Common myeloid progenitor, CD34-positive (primary cell): ENCODE results near the gene NTRK3.

ENCODE experiments used
- CTCF ChIA-PET: fragments of 350-600 bp; sonication (Branson Sonifier 250); formaldehyde crosslinking; loops from one replicate; lab custom pipeline; 2021; ENCODE audit warnings: antibody characterized with exemption; lab: Charles Lee
- POLR2A ChIA-PET: fragments of 350-600 bp; sonication (Branson Sonifier 250); formaldehyde crosslinking; loops from one replicate; lab custom pipeline; 2021; ENCODE audit warnings: antibody characterized with exemption; lab: Charles Lee
- DNase-seq, 3 donors: peaks; one replicate each; pipeline versions ENCODE4 v3.0.0 to v3.0.0-alpha.2; 2013
- H3K27ac ChIP-seq, 2 experiments: 1 replicate in 1 of 2; 2 replicates in 1 of 2; pipeline ENCODE4 v1.7.0; 2013; ENCODE audit warnings: inconsistent platforms in 2 of 2, low read length in 2 of 2, mild to moderate bottlenecking in 2 of 2, low read depth in 1 of 2, moderate library complexity in 1 of 2; ENCODE audit not compliant: severe bottlenecking in 2 of 2, insufficient read depth in 1 of 2, poor library complexity in 1 of 2
- H3K27me3 ChIP-seq, 5 experiments: replicated peaks in 2 of 5; 1 replicate in 3 of 5; 2 replicates in 2 of 5; pipeline versions ENCODE4 v1.6.1 to v1.7.0; 2013; ENCODE audit warnings: low read length in 4 of 5, mild to moderate bottlenecking in 2 of 5, moderate library complexity in 2 of 5, inconsistent platforms in 1 of 5; ENCODE audit not compliant: insufficient read depth in 5 of 5, control insufficient read depth in 4 of 5
- H3K36me3 ChIP-seq, 4 experiments: 1 replicate in 2 of 4; 2 replicates in 2 of 4; pipeline versions ENCODE4 v1.6.1 to v1.7.0; 2013; ENCODE audit warnings: low read length in 3 of 4, control low read depth in 1 of 4, mild to moderate bottlenecking in 1 of 4; ENCODE audit not compliant: control insufficient read depth in 4 of 4, insufficient read depth in 4 of 4
- H3K4me1 ChIP-seq, 4 experiments: 1 replicate in 3 of 4; 2 replicates in 1 of 4; pipeline versions ENCODE4 v1.6.1 to v1.7.1; 2013; ENCODE audit warnings: low read length in 3 of 4, mild to moderate bottlenecking in 3 of 4, control low read depth in 1 of 4, inconsistent platforms in 1 of 4, moderate library complexity in 1 of 4; ENCODE audit not compliant: control insufficient read depth in 4 of 4, insufficient read depth in 4 of 4; ENCODE audit errors: control extremely low read depth in 1 of 4
- H3K4me3 ChIP-seq, 7 experiments: 1 replicate in 4 of 7; 2 replicates in 3 of 7; pipeline versions ENCODE4 v1.5.1 to v1.7.0; 2013; ENCODE audit warnings: mild to moderate bottlenecking in 7 of 7, low read length in 6 of 7, moderate library complexity in 6 of 7, inconsistent platforms in 2 of 7, low read depth in 2 of 7, control low read depth in 1 of 7; ENCODE audit not compliant: insufficient read depth in 4 of 7, control insufficient read depth in 1 of 7; ENCODE audit errors: extremely low read depth in 1 of 7
- H3K9me3 ChIP-seq, 5 experiments: 1 replicate in 4 of 5; 2 replicates in 1 of 5; pipeline versions ENCODE4 v1.6.1 to v1.7.1; 2013; ENCODE audit warnings: low read length in 4 of 5, mild to moderate bottlenecking in 2 of 5, inconsistent platforms in 1 of 5, low read depth in 1 of 5, moderate library complexity in 1 of 5; ENCODE audit not compliant: control insufficient read depth in 4 of 5, insufficient read depth in 2 of 5; ENCODE audit errors: control extremely low read depth in 1 of 5
- WGBS: methylation state at CpG from one replicate; pipeline ENCODE4 v1.1.5; 2013; ENCODE audit not compliant: insufficient coverage; 5-methylcytosine and 5-hydroxymethylcytosine counted together

The NTRK3 gene

GRCh38 chr15:88046576-88047129 is 209.9 kb downstream of the NTRK3 start:
- H3K4me3 ChIP-seq, result no peak overlapping the region
- DNase-seq, result no peak
- no peak overlapping the region for H3K27ac ChIP-seq
- H3K4me1 ChIP-seq, result no peaks in the 10 kb centered on the region
- no peaks in the 10 kb centered on the region for H3K27me3 ChIP-seq
- H3K36me3 ChIP-seq, result no peaks in the 10 kb centered on the region
- POLR2A ChIA-PET, result no interaction called here
- no peaks in the 10 kb centered on the region for H3K9me3 ChIP-seq
- CTCF ChIA-PET, result no interaction called here
- 93% methylated on average over 10 of the region's 13 CpGs for WGBS

GRCh38 chr15:88043396-88043795 is 213.1 kb downstream of the NTRK3 start:
- Histone ChIP-seq H3K27ac (no peak overlapping the region), H3K9me3 (no peaks in the 10 kb centered on the region), H3K4me1 (no peaks in the 10 kb centered on the region), H3K27me3 (no peaks in the 10 kb centered on the region), H3K36me3 (no peaks in the 10 kb centered on the region), H3K4me3 (no peak overlapping the region)
- no peak for DNase-seq
- ChIA-PET CTCF (no interaction called here), POLR2A (no interaction called here)
- WGBS, result 100% methylated on average over 1 of the region's 1 CpG

DNA sequence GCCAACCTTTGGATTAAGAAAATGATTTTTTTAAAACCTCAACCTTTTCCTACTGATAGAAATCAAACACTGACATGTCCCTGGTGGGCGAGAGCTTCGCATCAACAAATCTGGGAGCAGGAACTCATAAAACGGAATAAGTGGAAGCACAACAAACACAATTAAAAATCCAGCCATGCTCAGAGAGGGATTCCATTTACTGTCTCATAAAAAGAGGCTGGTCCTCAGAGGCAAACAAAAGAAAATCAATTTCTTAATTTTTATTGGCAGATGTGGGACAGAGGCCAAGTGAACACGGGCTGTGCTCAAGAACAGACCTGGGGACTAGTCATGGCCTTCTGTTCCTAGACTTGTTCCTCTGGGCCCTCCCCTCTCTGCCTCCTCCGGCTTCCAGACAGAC is 214.5 kb downstream of the NTRK3 start:
- POLR2A ChIA-PET, result no interaction called here
- DNase-seq, result no peak
- Histone ChIP-seq H3K27me3 (no peaks in the 10 kb centered on the region), H3K9me3 (no peaks in the 10 kb centered on the region), H3K27ac (no peak overlapping the region), H3K4me1 (peaks cover 0 to 9% (median 3%) of the 10 kb centered on the region in 4 experiments), H3K36me3 (no peaks in the 10 kb centered on the region), H3K4me3 (no peak overlapping the region)
- CTCF ChIA-PET, result no interaction called here
- 94% methylated on average over 2 of the region's 5 CpGs for WGBS

GRCh38 chr15:88040516-88040915 is 216.0 kb downstream of the NTRK3 start:
- no CpG with 5 or more reads among the region's 1 CpG for WGBS
- ChIA-PET CTCF (no interaction called here), POLR2A (no interaction called here)
- DNase-seq, result no peak
- Histone ChIP-seq H3K27ac (no peak overlapping the region), H3K4me1 (peaks cover 0 to 18% (median 7%) of the 10 kb centered on the region in 4 experiments), H3K36me3 (no peaks in the 10 kb centered on the region), H3K27me3 (no peaks in the 10 kb centered on the region), H3K9me3 (no peaks in the 10 kb centered on the region), H3K4me3 (no peak overlapping the region)

- WGBS, result 100% methylated on average over 3 of the region's 4 CpGs
- H3K4me3 ChIP-seq, result no peak overlapping the region
- no peak overlapping the region for H3K27ac ChIP-seq
- no peaks in the 10 kb centered on the region for H3K27me3 ChIP-seq
- no peak for DNase-seq
- H3K9me3 ChIP-seq, result no peaks in the 10 kb centered on the region
- no peaks in the 10 kb centered on the region for H3K36me3 ChIP-seq
- H3K4me1 ChIP-seq, result peaks cover 0 to 18% (median 7%) of the 10 kb centered on the region in 4 experiments
- ChIA-PET POLR2A (no interaction called here), CTCF (no interaction called here)
Observed at GRCh38 chr15:88038261-88038660, 218.3 kb downstream of the NTRK3 start.

GRCh38 chr15:88036154-88036839 is 220.2 kb downstream of the NTRK3 start:
- no peaks in the 10 kb centered on the region for H3K36me3 ChIP-seq
- H3K4me1 ChIP-seq, result peaks cover 0 to 18% (median 7%) of the 10 kb centered on the region in 4 experiments
- DNase-seq, result peak; percentile 58 to 91 (median 89)
- peaks cover 0 to 4% (median 0%) of the 10 kb centered on the region in 5 experiments for H3K27me3 ChIP-seq
- H3K4me3 ChIP-seq, result peak overlapping the region in 4 of 7 experiments; percentile 30 to 70 (median 42)
- ChIA-PET POLR2A (interaction anchor here (0.6 kb wide), 2 partner anchors 364 to 631 kb away, joined by 3 to 4 read pairs; no protein-coding TSS in a partner anchor), CTCF (no interaction called here)
- H3K27ac ChIP-seq, result no peak overlapping the region
- 50% methylated on average over 2 of the region's 9 CpGs for WGBS
- no peaks in the 10 kb centered on the region for H3K9me3 ChIP-seq

DNA sequence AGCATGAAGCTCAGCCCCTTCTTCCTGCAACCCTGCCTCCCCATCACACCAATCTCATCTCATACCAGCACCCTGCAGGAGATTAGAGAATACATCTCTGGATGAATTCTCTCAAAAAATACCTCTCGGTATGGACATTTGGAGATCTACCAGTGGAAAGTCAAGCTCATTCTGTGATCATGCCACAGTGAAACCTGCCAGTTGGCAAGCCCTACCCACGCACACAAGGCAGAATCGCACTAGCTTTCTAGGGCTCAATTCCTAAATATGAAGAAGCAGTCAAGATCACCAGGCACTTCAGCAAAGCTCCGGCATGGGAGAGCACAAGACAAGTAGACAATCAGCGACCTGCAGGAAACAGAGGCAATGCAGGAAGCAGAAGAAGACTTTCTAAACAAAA is 221.2 kb downstream of the NTRK3 start:
- 71% methylated on average over 5 of the region's 5 CpGs for WGBS
- CTCF ChIA-PET, result no interaction called here
- Histone ChIP-seq H3K4me3 (no peak overlapping the region), H3K27ac (no peak overlapping the region), H3K27me3 (peaks cover 0 to 4% (median 0%) of the 10 kb centered on the region in 5 experiments), H3K9me3 (no peaks in the 10 kb centered on the region), H3K4me1 (peaks cover 0 to 18% (median 7%) of the 10 kb centered on the region in 4 experiments), H3K36me3 (no peaks in the 10 kb centered on the region)
- POLR2A ChIA-PET, result no interaction called here
- peak in 2 of 3 donors; percentile 2 to 10 for DNase-seq
